HepG2 (cell line): Measurements from ENCODE around the gene LRRTM2. TPM values are rescaled to one million over a fixed set of nuclear protein-coding genes. Genes with fewer than 3 reads are reported as not detected.
A peak's percentile ranks its signal among the peaks of the same experiment; 100 is the strongest.

Experiments
- ATAC-seq: fragments of 200-7000 bp; cut with Tn5 transposase; 3 replicates; pipeline ENCODE4 v1.9.1; 2020; ENCODE audit warnings: mild to moderate bottlenecking, moderate library complexity
- Bru-seq: library from RNA; stranded (reverse); fragments of 400-500 nt; gene quantifications from one replicate; lab custom pipeline; 2021; lab: Mats Ljungman, UMichigan
- BruChase-seq, 2 experiments: library from RNA; stranded (reverse); fragments of 400-500 nt; gene quantifications; one replicate each; lab custom pipeline; 2021; lab: Mats Ljungman, UMichigan
- BruUV-seq: library from RNA; stranded (reverse); fragments of 400-500 nt; replicated peaks from 2 replicates; lab custom pipeline; 2021; lab: Mats Ljungman, UMichigan
- CTCF ChIA-PET: fragments of 300-600 bp; formaldehyde crosslinking; extraction: SDS; loops from one replicate; lab custom pipeline; 2021; ENCODE audit warnings: low total read pairs, inconsistent platforms, low intra/inter-chr PET ratio; lab: Yijun Ruan, JAX
- POLR2A ChIA-PET: fragments of 350-600 bp; sonication (Branson Sonifier 250); formaldehyde crosslinking; loops from one replicate; lab custom pipeline; 2020; ENCODE audit warnings: antibody characterized with exemption, inconsistent platforms; lab: Yijun Ruan, JAX
- DNase-seq: peaks from one replicate; pipeline ENCODE4 v3.0.0-alpha.2; 2015; ENCODE audit warnings: low spot score
- FAIRE-seq: peaks from 3 replicates; lab custom pipeline; 2011; peaks lifted over from hg19 to GRCh38; lab: Jason Lieb, UNC
- H2AFZ ChIP-seq: one replicate; pipeline ENCODE4 v1.6.1; 2011; ENCODE audit warnings: low read length, inconsistent platforms
- H3K27ac ChIP-seq: fragments of 300-600 bp; 3 replicates; pipeline ENCODE4 v1.8.0; 2011; ENCODE audit warnings: mixed run types, mild to moderate bottlenecking, mixed read lengths, low read length, inconsistent platforms; ENCODE audit not compliant: insufficient read depth; ENCODE audit errors: extremely low read length
- H3K27me3 ChIP-seq, 2 experiments: fragments of 200-600 bp in 1 of 2; 2 replicates in 1 of 2; 3 replicates in 1 of 2; pipeline versions ENCODE4 v1.6.0 to v1.8.0; 2011; ENCODE audit warnings: low read length in 2 of 2, mild to moderate bottlenecking in 2 of 2, moderate library complexity in 2 of 2, inconsistent platforms in 1 of 2; ENCODE audit not compliant: insufficient read depth in 2 of 2, control insufficient read depth in 1 of 2
- H3K36me3 ChIP-seq, 2 experiments: fragments of 200-600 bp in 1 of 2; replicated peaks in 1 of 2; 2 replicates in 1 of 2; 3 replicates in 1 of 2; pipeline versions ENCODE4 v1.5.1 to v1.8.0; 2011; ENCODE audit warnings: low read length in 2 of 2, inconsistent platforms in 1 of 2; ENCODE audit not compliant: insufficient read depth in 2 of 2, control insufficient read depth in 1 of 2
- H3K4me1 ChIP-seq: 2 replicates; pipeline ENCODE4 v1.5.1; 2012; ENCODE audit warnings: low read length, inconsistent platforms; ENCODE audit not compliant: insufficient read depth
- H3K4me2 ChIP-seq: 2 replicates; pipeline ENCODE4 v1.6.0; 2011; ENCODE audit warnings: low read depth, low read length, inconsistent platforms
- H3K4me3 ChIP-seq, 3 experiments: fragments of 200-600 bp in 1 of 3; sonication (generic), shearing (Covaris generic) in 1 of 3; replicated peaks in 1 of 3; 2 replicates each; pipeline ENCODE4 v1.5.1; 2011 to 2016; ENCODE audit warnings: low read length in 3 of 3, inconsistent platforms in 2 of 3, low read depth in 2 of 3, mild to moderate bottlenecking in 2 of 3, control low read depth in 1 of 3, mixed read lengths in 1 of 3; ENCODE audit not compliant: insufficient read depth in 1 of 3
- H3K79me2 ChIP-seq: one replicate; pipeline ENCODE4 v1.6.1; 2011; ENCODE audit warnings: low read length, inconsistent platforms; ENCODE audit not compliant: insufficient read depth
- H3K9ac ChIP-seq: 2 replicates; pipeline ENCODE4 v1.6.0; 2011; ENCODE audit warnings: mild to moderate bottlenecking, low read depth, low read length, inconsistent platforms; ENCODE audit not compliant: insufficient read depth
- H3K9me3 ChIP-seq: 2 replicates; pipeline ENCODE4 v1.5.1; 2012; ENCODE audit warnings: mild to moderate bottlenecking, low read length
- H4K20me1 ChIP-seq: 2 replicates; pipeline ENCODE4 v1.6.0; 2011; ENCODE audit warnings: inconsistent platforms, mild to moderate bottlenecking, low read length, moderate library complexity; ENCODE audit not compliant: insufficient read depth
- HMGXB3 ChIP-seq: sonication (generic); formaldehyde crosslinking; IDR thresholded peaks from 2 replicates; pipeline ENCODE4 v1.4.0; 2020; ENCODE audit warnings: missing genetic modification reagents, borderline replicate concordance
- NONO ChIP-seq, 2 experiments: fragments of 450-650 bp in 1 of 2; sonication (generic) in 1 of 2; formaldehyde crosslinking in 1 of 2; IDR thresholded peaks in 1 of 2; conservative IDR thresholded peaks in 1 of 2; 2 replicates each; pipeline versions ENCODE4 v1.6.1 to v1.8.0; 2017 to 2022; ENCODE audit warnings: mild to moderate bottlenecking in 1 of 2, missing genetic modification reagents in 1 of 2, moderate library complexity in 1 of 2
- RFX1 ChIP-seq: fragments of 450-650 bp; IDR thresholded peaks from 2 replicates; pipeline ENCODE4 v1.6.1; 2017
- TSC22D2 ChIP-seq: sonication (generic); formaldehyde crosslinking; IDR thresholded peaks from 2 replicates; pipeline ENCODE4 v1.5.1; 2020; ENCODE audit warnings: missing genetic modification reagents, mild to moderate bottlenecking, borderline replicate concordance
- ZEB1 ChIP-seq: IDR thresholded peaks from 2 replicates; pipeline ENCODE4 v1.6.1; 2012; ENCODE audit warnings: mild to moderate bottlenecking, low read depth, inconsistent platforms; ENCODE audit not compliant: insufficient replicate concordance
- ZHX1 ChIP-seq: sonication (generic); formaldehyde crosslinking; IDR thresholded peaks from 2 replicates; pipeline ENCODE4 v1.8.1; 2022; ENCODE audit warnings: low read depth, mild to moderate bottlenecking, missing genetic modification reagents
- WGBS: methylation state at CpG from one replicate; pipeline ENCODE4 v1.1.6; 2017; ENCODE audit warnings: low lambda C conversion rate; 5-methylcytosine and 5-hydroxymethylcytosine counted together
- in situ Hi-C: cut with HindIII; loops from 2 replicates; pipeline ENCODE4 v1.10.0; 2017; ENCODE audit warnings: low pct_unique_long_range_greater_than_20kb; ENCODE audit not compliant: extremely low pct_ligation_motif_present
- intact Hi-C: fragments of 100-400 bp; cut with micrococcal nuclease; formaldehyde crosslinking; loops from one replicate; pipeline ENCODE4 v1.10.0; 2022; ENCODE audit not compliant: unreplicated experiment
- long read RNA-seq, 2 experiments: library from RNA in 1 of 2; library from polyadenylated mRNA in 1 of 2; stranded (forward) in 1 of 2; unstranded in 1 of 2; transcript quantifications; one replicate each; pipeline ENCODE4 v2.0.0, GENCODE V29; 2019 to 2022
- polyA minus RNA-seq, 3 experiments: library from RNA; depleted of rRNA, polyadenylated mRNA; stranded (reverse); fragments of >200 nt; gene quantifications; 2 replicates each; pipeline ENCODE4 v1.2.3, GENCODE V29; 2011; ENCODE audit warnings: low replicate concordance in 1 of 3
- polyA plus RNA-seq, 8 experiments: library from polyadenylated mRNA; depleted of rRNA in 3 of 8; stranded (reverse) in 7 of 8; unstranded in 1 of 8; fragments of >200 nt; fragmentation: Illumina TruSeq in 4 of 8; extraction: Trizol in 4 of 8; gene quantifications; 2 replicates each; pipeline versions ENCODE4 v1.2.1 to v1.2.3, GENCODE V29; 2011 to 2016; ENCODE audit warnings: low read depth in 4 of 8, missing spikeins in 1 of 8, mixed read lengths in 1 of 8; ENCODE audit not compliant: insufficient read depth in 1 of 8
- total RNA-seq, 5 experiments: library from RNA; depleted of rRNA; stranded (reverse); fragments of >200 nt; fragmentation: Illumina TruSeq; extraction: Trizol; gene quantifications; 2 replicates each; pipeline ENCODE4 v1.2.3, GENCODE V29; 2016; ENCODE audit warnings: low read depth in 1 of 5

The LRRTM2 gene
- total RNA-seq (2016; rRNA removed; fragmentation: Illumina TruSeq; extraction: Trizol) (not detected in 2 replicates), polyA plus RNA-seq (2011; rRNA removed) (not detected in 2 replicates), polyA minus RNA-seq (2011; rRNA and poly(A)+ RNA removed; ENCODE audit: low replicate concordance) (not detected in 2 replicates), Bru-seq, nascent RNA (not detected), BruChase-seq, experiment 1, labeled RNA remaining after a 6-hour chase (percentile 11 among the genes with signal in this experiment), BruChase-seq, experiment 2, labeled RNA remaining after a 2-hour chase (not detected)
- total RNA-seq (2016; cell fraction: cytosol; rRNA removed; fragmentation: Illumina TruSeq; extraction: Trizol; ENCODE audit: low read depth), result not detected in 2 replicates
- not detected in 2 replicates for total RNA-seq (2016; cell fraction: insoluble cytoplasmic fraction; rRNA removed; fragmentation: Illumina TruSeq; extraction: Trizol)
- total RNA-seq (2016; cell fraction: membrane; rRNA removed; fragmentation: Illumina TruSeq; extraction: Trizol), result not detected in 2 replicates
- total RNA-seq (2016; cell fraction: nucleus; rRNA removed; fragmentation: Illumina TruSeq; extraction: Trizol), result not detected in 2 replicates
- not detected in 2 replicates for polyA plus RNA-seq (2011; cell fraction: cytosol; rRNA removed)
- not detected in 2 replicates for polyA plus RNA-seq (2011; cell fraction: nucleus; rRNA removed)
- polyA plus RNA-seq (2012), result 0.03 and 0.08 TPM in 2 replicates
- not detected in 2 replicates for polyA plus RNA-seq (2016; cell fraction: cytosol; fragmentation: Illumina TruSeq; extraction: Trizol; ENCODE audit: low read depth)
- polyA plus RNA-seq (2016; cell fraction: insoluble cytoplasmic fraction; fragmentation: Illumina TruSeq; extraction: Trizol; ENCODE audit: low read depth), result not detected in 2 replicates
- not detected in 2 replicates for polyA plus RNA-seq (2016; cell fraction: membrane; fragmentation: Illumina TruSeq; extraction: Trizol; ENCODE audit: low read depth)
- polyA plus RNA-seq (2016; cell fraction: nucleus; fragmentation: Illumina TruSeq; extraction: Trizol; ENCODE audit: insufficient read depth, low read depth), result not detected in 2 replicates
- polyA minus RNA-seq (2011; cell fraction: cytosol; rRNA and poly(A)+ RNA removed), result not detected in 2 replicates
- not detected in 2 replicates for polyA minus RNA-seq (2011; cell fraction: nucleus; rRNA and poly(A)+ RNA removed)
- long read RNA-seq, experiment 1, result 0 reads
- long read RNA-seq, experiment 2, result 0 reads

- CTCF ChIA-PET, result no interaction called here
- Histone ChIP-seq H3K4me2 (no peak within 1 kb of the TSS), H3K36me3 (peaks cover 1 to 9% of the 10 kb centered on the region in 2 experiments; a peak in 1 of 5 replicates), H3K9ac (no peak within 1 kb of the TSS), H3K4me1 (peaks cover 19% of the 10 kb centered on the region), H3K27ac (no peak within 1 kb of the TSS), H2AFZ (no peak within 1 kb of the TSS), H4K20me1 (peaks cover 44% of the 10 kb centered on the region), H3K79me2 (peaks cover 16% of the 10 kb centered on the region), H3K4me3 (no peak within 1 kb of the TSS), H3K9me3 (no peaks in the 10 kb centered on the region), H3K27me3 (no peaks in the 10 kb centered on the region)
- ATAC-seq (no peak), FAIRE-seq (no peak), DNase-seq (no peak)
- TF ChIP-seq NONO (IDR thresholded peaks at IDR 0.05) (no peak), NONO (CRISPR knock-in tag; conservative IDR thresholded peaks at IDR 0.05) (no peak), ZHX1 (no peak), HMGXB3 (no peak), TSC22D2 (CRISPR knock-in tag) (no peak), ZEB1 (no peak), RFX1 (no peak)
- intact Hi-C loops (no loop called here), in situ Hi-C loops (no loop called here)
- WGBS, result 98% methylated on average over 18 of the region's 18 CpGs
- POLR2A ChIA-PET, result no interaction called here
- BruUV-seq, result no TSS peak
These were observed at the start of gene LRRTM2 for GRCh38 chr5:138874771-138875551. Gene LRRTM2 (minus strand): TSS chr5:138875335. CDS start chr5:138874911, 424 bp downstream.
